Activated CD8-positive, alpha-beta T cell treated with anti-CD3 and anti-CD28 coated beads for 36 hours (primary cell): ENCODE data around the gene PNPLA5. TPM values are rescaled to one million over a fixed set of nuclear protein-coding genes. Genes with fewer than 3 reads are reported as not detected.

Experiments
- ATAC-seq: fragments of 200-7000 bp; cut with Tn5 transposase; one replicate; pipeline ENCODE4 v1.10.0; 2021; ENCODE audit warnings: mild to moderate bottlenecking, moderate library complexity
- CTCF ChIA-PET: fragments of 350-600 bp; sonication (Branson Sonifier 250); formaldehyde crosslinking; loops from one replicate; lab custom pipeline; 2021; ENCODE audit warnings: antibody characterized with exemption; lab: Charles Lee
- POLR2A ChIA-PET: fragments of 350-600 bp; sonication (Branson Sonifier 250); formaldehyde crosslinking; loops from one replicate; lab custom pipeline; 2021; ENCODE audit warnings: antibody characterized with exemption; lab: Charles Lee
- DNase-seq: peaks from one replicate; pipeline ENCODE4 v3.0.0-alpha.2; 2020
- H3K27ac Mint-ChIP-seq: one replicate; pipeline ENCODE4 v1.8.0; 2021; ENCODE audit warnings: mild to moderate bottlenecking, mixed read lengths
- H3K27me3 Mint-ChIP-seq: one replicate; pipeline ENCODE4 v1.8.0; 2021; ENCODE audit warnings: mixed read lengths
- H3K36me3 Mint-ChIP-seq: one replicate; pipeline ENCODE4 v1.8.0; 2021; ENCODE audit warnings: low read depth, mixed read lengths
- H3K4me1 Mint-ChIP-seq: one replicate; pipeline ENCODE4 v1.8.0; 2021; ENCODE audit warnings: low read depth, mixed read lengths
- H3K4me3 Mint-ChIP-seq: one replicate; pipeline ENCODE4 v1.8.0; 2021; ENCODE audit warnings: mild to moderate bottlenecking, moderate library complexity, mixed read lengths
- H3K9me3 Mint-ChIP-seq: one replicate; pipeline ENCODE4 v1.8.0; 2021; ENCODE audit warnings: mixed read lengths
- CTCF ChIP-seq: fragments of 200-600 bp; IDR thresholded peaks from one replicate; pipeline ENCODE4 v1.8.0; 2022; ENCODE audit warnings: antibody characterized with exemption, mild to moderate bottlenecking
- intact Hi-C: fragments of 100-400 bp; cut with micrococcal nuclease; formaldehyde crosslinking; loops from one replicate; pipeline ENCODE4 v1.10.0; 2022
- total RNA-seq, 2 experiments: library from RNA; stranded (reverse); gene quantifications; one replicate each; pipeline ENCODE4 v1.2.3, GENCODE V29; 2021

The PNPLA5 gene
- total RNA-seq, 2 experiments from 2014 or later = not detected

- no peaks in the 10 kb centered on the region for H3K4me1 Mint-ChIP-seq
- H3K36me3 Mint-ChIP-seq = no peaks in the 10 kb centered on the region
- no peaks in the 10 kb centered on the region for H3K9me3 Mint-ChIP-seq
- DNase-seq (no peak), ATAC-seq (no peak)
- TF ChIP-seq CTCF = no peak
- H3K27ac Mint-ChIP-seq = no peak overlapping the region
- intact Hi-C loops = no loop called here
- peaks cover 4% of the 10 kb centered on the region for H3K27me3 Mint-ChIP-seq
- CTCF ChIA-PET = interaction anchor here (1.0 kb wide), 1 partner anchor 48 kb away, joined by 3 read pairs; no protein-coding TSS in a partner anchor
- H3K4me3 Mint-ChIP-seq = no peak overlapping the region
- POLR2A ChIA-PET = no interaction called here
Measured at GRCh38 chr22:43830931-43831560, 60.8 kb downstream of the PNPLA5 start.

- H3K9me3 Mint-ChIP-seq = no peaks in the 10 kb centered on the region
- DNase-seq (no peak), ATAC-seq (no peak)
- no peaks in the 10 kb centered on the region for H3K36me3 Mint-ChIP-seq
- no peak overlapping the region for H3K27ac Mint-ChIP-seq
- CTCF ChIA-PET = interaction anchor here (1.2 kb wide), 1 partner anchor 53 kb away, joined by 3 read pairs; no protein-coding TSS in a partner anchor
- POLR2A ChIA-PET = no interaction called here
- intact Hi-C loops = no loop called here
- H3K27me3 Mint-ChIP-seq = peaks cover 6% of the 10 kb centered on the region
- H3K4me1 Mint-ChIP-seq = no peaks in the 10 kb centered on the region
- TF ChIP-seq CTCF = no peak
- H3K4me3 Mint-ChIP-seq = no peak overlapping the region
Measured at GRCh38 chr22:43829904-43830851, 61.6 kb downstream of the PNPLA5 start.

Other genes with a start within 250 kb of the PNPLA5 start
- gene EFCAB6, start 79.7 kb downstream of the PNPLA5 start, total RNA-seq = under 1 TPM; 0.16 to 0.29 TPM
- not detected for gene SULT4A1, start 29.5 kb downstream of the PNPLA5 start, total RNA-seq
- gene PNPLA3, start 31.8 kb upstream of the PNPLA5 start, total RNA-seq = under 1 TPM; 0.58 to 0.70 TPM
- 10 to 100 TPM; 41.7 to 42.2 TPM for gene SAMM50, start 63.4 kb upstream of the PNPLA5 start, total RNA-seq
- gene PARVB, start 132.3 kb upstream of the PNPLA5 start, total RNA-seq = 10 to 100 TPM; 71.0 to 73.1 TPM